PC-9 (cell line): ENCODE data around the gene TMEM139.
"Not testable (repeated sequence)": the region's sequence is repeated elsewhere in the genome, so short reads cannot be mapped to it uniquely, and the experiment has no call there.

ENCODE experiments used
- CTCF ChIP-seq: fragments of 200-600 bp; sonication (generic); conservative IDR thresholded peaks from 2 replicates; pipeline ENCODE4 v1.6.1; 2017; ENCODE audit warnings: mixed run types, antibody characterized with exemption, mild to moderate bottlenecking, moderate library complexity
- EZH2 ChIP-seq: fragments of 200-600 bp; sonication (generic); IDR thresholded peaks from 2 replicates; pipeline ENCODE4 v1.8.0; 2017; ENCODE audit warnings: antibody characterized with exemption, low read depth

GRCh38 chr7:143264196-143264568 is 20.6 kb upstream of the TMEM139 start:
- not testable (repeated sequence) for TF ChIP-seq CTCF, EZH2
